Activated naive CD4-positive, alpha-beta T cell treated with anti-CD3 and anti-CD28 coated beads, Interleukin-2, amount 10 ng/mL, durations not matched to agents 7 days and 5 days (primary cell): ENCODE results near the gene CAMK1G.

Experiments used
- CTCF ChIA-PET: fragments of 350-600 bp; sonication (Branson Sonifier 250); formaldehyde crosslinking; loops from one replicate; lab custom pipeline; 2021; ENCODE audit warnings: antibody characterized with exemption; lab: Charles Lee
- DNase-seq: peaks from one replicate; pipeline ENCODE4 v3.0.0-alpha.2; 2020
- H3K27ac Mint-ChIP-seq: one replicate; pipeline ENCODE4 v1.8.0; 2021; ENCODE audit warnings: mild to moderate bottlenecking, moderate library complexity, mixed read lengths
- H3K27me3 Mint-ChIP-seq: one replicate; pipeline ENCODE4 v1.8.0; 2021; ENCODE audit warnings: mild to moderate bottlenecking, mixed read lengths
- H3K36me3 Mint-ChIP-seq: one replicate; pipeline ENCODE4 v1.8.0; 2021; ENCODE audit warnings: mixed read lengths
- H3K4me1 Mint-ChIP-seq: one replicate; pipeline ENCODE4 v1.8.0; 2021; ENCODE audit warnings: mixed read lengths
- H3K4me3 Mint-ChIP-seq: one replicate; pipeline ENCODE4 v1.8.0; 2021; ENCODE audit warnings: mild to moderate bottlenecking, moderate library complexity, mixed read lengths
- H3K9me3 Mint-ChIP-seq: one replicate; pipeline ENCODE4 v1.8.0; 2021; ENCODE audit warnings: mixed read lengths

The CAMK1G gene

GRCh38 chr1:209583408-209583807, at the start of gene CAMK1G:
TSS of gene CAMK1G (plus strand) at chr1:209583714. CDS start at chr1:209594984, 11,270 bp downstream.
- DNase-seq: no peak
- no peaks in the 10 kb centered on the region for H3K27me3 Mint-ChIP-seq
- peaks cover 2% of the 10 kb centered on the region for H3K4me1 Mint-ChIP-seq
- H3K27ac Mint-ChIP-seq: no peak within 1 kb of the TSS
- no peaks in the 10 kb centered on the region for H3K36me3 Mint-ChIP-seq
- no peaks in the 10 kb centered on the region for H3K9me3 Mint-ChIP-seq
- CTCF ChIA-PET: interaction anchor here (0.5 to 5.5 kb wide), 9 partner anchors 9 to 318 kb away, joined by 3 to 24 read pairs (median 4); no protein-coding TSS in a partner anchor
- no peak within 1 kb of the TSS for H3K4me3 Mint-ChIP-seq

- Mint-ChIP-seq H3K27me3 (peaks cover 53% of the 10 kb centered on the region), H3K36me3 (no peaks in the 10 kb centered on the region), H3K27ac (no peak overlapping the region), H3K4me1 (no peaks in the 10 kb centered on the region), H3K4me3 (no peak overlapping the region), H3K9me3 (no peaks in the 10 kb centered on the region)
- DNase-seq: no peak
- CTCF ChIA-PET: no interaction called here
Observed at GRCh38 chr1:209534496-209535250, 48.8 kb upstream of the CAMK1G start.

- no peaks in the 10 kb centered on the region for H3K36me3 Mint-ChIP-seq
- CTCF ChIA-PET: interaction anchor here (1.2 to 2.5 kb wide), 2 partner anchors 23 to 29 kb away, joined by 3 to 6 read pairs; no protein-coding TSS in a partner anchor
- no peaks in the 10 kb centered on the region for H3K4me1 Mint-ChIP-seq
- H3K9me3 Mint-ChIP-seq: no peaks in the 10 kb centered on the region
- H3K27ac Mint-ChIP-seq: no peak overlapping the region
- no peak overlapping the region for H3K4me3 Mint-ChIP-seq
- peaks cover 53% of the 10 kb centered on the region for H3K27me3 Mint-ChIP-seq
- DNase-seq: no peak
Observed at GRCh38 chr1:209536843-209537242, 46.7 kb upstream of the CAMK1G start.

- Mint-ChIP-seq H3K9me3 (no peaks in the 10 kb centered on the region), H3K4me1 (no peaks in the 10 kb centered on the region), H3K36me3 (no peaks in the 10 kb centered on the region), H3K4me3 (no peak overlapping the region), H3K27me3 (peaks cover 59% of the 10 kb centered on the region), H3K27ac (no peak overlapping the region)
- DNase-seq: no peak
- CTCF ChIA-PET: interaction anchor here (1.2 to 2.5 kb wide), 2 partner anchors 24 to 28 kb away, joined by 3 to 6 read pairs; no protein-coding TSS in a partner anchor
Observed at GRCh38 chr1:209537336-209538114, 46.0 kb upstream of the CAMK1G start.

GRCh38 chr1:209539576-209539975, 43.9 kb upstream of the CAMK1G start:
- Mint-ChIP-seq H3K36me3 (no peaks in the 10 kb centered on the region), H3K9me3 (no peaks in the 10 kb centered on the region), H3K27me3 (peaks cover 54% of the 10 kb centered on the region), H3K4me1 (no peaks in the 10 kb centered on the region), H3K4me3 (no peak overlapping the region), H3K27ac (no peak overlapping the region)
- DNase-seq: no peak
- CTCF ChIA-PET: interaction anchor here (0.9 kb wide), 1 partner anchor 26 kb away, joined by 3 read pairs; no protein-coding TSS in a partner anchor

GRCh38 chr1:209542585-209542984, 40.9 kb upstream of the CAMK1G start:
- no peak overlapping the region for H3K27ac Mint-ChIP-seq
- no peaks in the 10 kb centered on the region for H3K9me3 Mint-ChIP-seq
- H3K36me3 Mint-ChIP-seq: no peaks in the 10 kb centered on the region
- H3K4me1 Mint-ChIP-seq: no peaks in the 10 kb centered on the region
- no peak for DNase-seq
- H3K4me3 Mint-ChIP-seq: no peak overlapping the region
- peaks cover 52% of the 10 kb centered on the region for H3K27me3 Mint-ChIP-seq
- CTCF ChIA-PET: interaction anchor here (1.5 to 1.6 kb wide), 2 partner anchors 24 to 36 kb away, joined by 3 to 5 read pairs; no protein-coding TSS in a partner anchor

GRCh38 chr1:209544098-209544497, 39.4 kb upstream of the CAMK1G start:
- Mint-ChIP-seq H3K36me3 (no peaks in the 10 kb centered on the region), H3K27ac (no peak overlapping the region), H3K4me3 (no peak overlapping the region), H3K4me1 (no peaks in the 10 kb centered on the region), H3K9me3 (no peaks in the 10 kb centered on the region), H3K27me3 (peaks cover 40% of the 10 kb centered on the region)
- CTCF ChIA-PET: interaction anchor here (1.2 kb wide), 1 partner anchor 22 kb away, joined by 4 read pairs; no protein-coding TSS in a partner anchor
- DNase-seq: no peak

- no peaks in the 10 kb centered on the region for H3K36me3 Mint-ChIP-seq
Observed at GRCh38 chr1:209545423-209545822, 38.1 kb upstream of the CAMK1G start.

GRCh38 chr1:209546390-209547085, 37.0 kb upstream of the CAMK1G start:
- H3K9me3 Mint-ChIP-seq: no peaks in the 10 kb centered on the region
- CTCF ChIA-PET: interaction anchor here (2.0 kb wide), 1 partner anchor 20 kb away, joined by 7 read pairs; no protein-coding TSS in a partner anchor
- H3K4me3 Mint-ChIP-seq: no peak overlapping the region
- no peak overlapping the region for H3K27ac Mint-ChIP-seq
- no peaks in the 10 kb centered on the region for H3K4me1 Mint-ChIP-seq
- no peaks in the 10 kb centered on the region for H3K36me3 Mint-ChIP-seq
- no peak for DNase-seq
- peaks cover 31% of the 10 kb centered on the region for H3K27me3 Mint-ChIP-seq

More at GRCh38 chr1:209545423-209545822, 38.1 kb upstream of the CAMK1G start:
- peaks cover 34% of the 10 kb centered on the region for H3K27me3 Mint-ChIP-seq
- no peaks in the 10 kb centered on the region for H3K4me1 Mint-ChIP-seq
- no peak for DNase-seq
- no peaks in the 10 kb centered on the region for H3K9me3 Mint-ChIP-seq
- CTCF ChIA-PET: interaction anchor here (1.2 kb wide), 1 partner anchor 21 kb away, joined by 4 read pairs; no protein-coding TSS in a partner anchor
- H3K27ac Mint-ChIP-seq: no peak overlapping the region
- H3K4me3 Mint-ChIP-seq: no peak overlapping the region

- no peaks in the 10 kb centered on the region for H3K36me3 Mint-ChIP-seq
- H3K9me3 Mint-ChIP-seq: no peaks in the 10 kb centered on the region
- no peaks in the 10 kb centered on the region for H3K4me1 Mint-ChIP-seq
- DNase-seq: no peak
- no peak overlapping the region for H3K4me3 Mint-ChIP-seq
- CTCF ChIA-PET: interaction anchor here (2.0 kb wide), 1 partner anchor 19 kb away, joined by 7 read pairs; no protein-coding TSS in a partner anchor
- H3K27ac Mint-ChIP-seq: no peak overlapping the region
- H3K27me3 Mint-ChIP-seq: peaks cover 26% of the 10 kb centered on the region
Observed at GRCh38 chr1:209547626-209548025, 35.9 kb upstream of the CAMK1G start.

- no peak for DNase-seq
- Mint-ChIP-seq H3K4me1 (no peaks in the 10 kb centered on the region), H3K9me3 (no peaks in the 10 kb centered on the region), H3K36me3 (no peaks in the 10 kb centered on the region), H3K27me3 (peaks cover 24% of the 10 kb centered on the region), H3K4me3 (no peak overlapping the region), H3K27ac (no peak overlapping the region)
- CTCF ChIA-PET: interaction anchor here (1.4 kb wide), 1 partner anchor 11 kb away, joined by 3 read pairs; no protein-coding TSS in a partner anchor
Observed at GRCh38 chr1:209549443-209550205, 33.9 kb upstream of the CAMK1G start.

- Mint-ChIP-seq H3K27ac (no peak overlapping the region), H3K4me3 (no peak overlapping the region), H3K36me3 (no peaks in the 10 kb centered on the region), H3K9me3 (no peaks in the 10 kb centered on the region), H3K27me3 (peaks cover 15% of the 10 kb centered on the region), H3K4me1 (no peaks in the 10 kb centered on the region)
- DNase-seq: no peak
- CTCF ChIA-PET: interaction anchor here (1.4 kb wide), 1 partner anchor 12 kb away, joined by 3 read pairs; no protein-coding TSS in a partner anchor
Observed at GRCh38 chr1:209550519-209550918, 33.0 kb upstream of the CAMK1G start.
